HG02973 (cell line): ENCODE results near the gene CSF2RB.

Experiments used
- ATAC-seq: cut with Tn5 transposase; IDR thresholded peaks from one replicate; pipeline ENCODE4 v1.9.1; 2021; ENCODE audit warnings: moderate library complexity; ENCODE audit not compliant: unreplicated experiment

Gene CSF2RB

GRCh38 chr22:36934418-36935312, 21.2 kb downstream of the CSF2RB start:
- no peak for ATAC-seq

GRCh38 chr22:36935313-36935610, 21.8 kb downstream of the CSF2RB start:
- ATAC-seq = no peak

GRCh38 chr22:36935694-36936093, 22.3 kb downstream of the CSF2RB start:
- ATAC-seq = no peak

GRCh38 chr22:36936362-36937116, 23.1 kb downstream of the CSF2RB start:
- ATAC-seq = no peak

GRCh38 chr22:36937319-36938027, 24.0 kb downstream of the CSF2RB start:
- no peak for ATAC-seq

- no peak for ATAC-seq
These were observed 24.6 kb downstream of the CSF2RB start for GRCh38 chr22:36938028-36938425.

GRCh38 chr22:36938886-36939285, 25.5 kb downstream of the CSF2RB start:
- no peak for ATAC-seq

GRCh38 chr22:36940676-36941075, 27.2 kb downstream of the CSF2RB start:
- ATAC-seq = no peak

- no peak for ATAC-seq
These were observed 29.1 kb downstream of the CSF2RB start for GRCh38 chr22:36942556-36942955.

GRCh38 chr22:36946421-36947158, 33.2 kb downstream of the CSF2RB start:
- ATAC-seq = no peak

GRCh38 chr22:36948273-36949225, 35.1 kb downstream of the CSF2RB start:
- no peak for ATAC-seq

- ATAC-seq = no peak
These were observed 37.6 kb downstream of the CSF2RB start for GRCh38 chr22:36950797-36951590.

GRCh38 chr22:36951746-36952145, 38.3 kb downstream of the CSF2RB start:
- no peak for ATAC-seq

GRCh38 chr22:36953239-36954080, 40.0 kb downstream of the CSF2RB start:
- no peak for ATAC-seq

- ATAC-seq = no peak
These were observed 41.0 kb downstream of the CSF2RB start for GRCh38 chr22:36954251-36955014.

- ATAC-seq = no peak
These were observed 42.3 kb downstream of the CSF2RB start for GRCh38 chr22:36955691-36956090.

- no peak for ATAC-seq
These were observed 44.9 kb downstream of the CSF2RB start for GRCh38 chr22:36958366-36958765.
